NT2/D1 (cell line): ENCODE results near the gene DOCK3.

Experiments used
- YY1 ChIP-seq: IDR thresholded peaks from 2 replicates; pipeline ENCODE4 v1.6.1; 2011; ENCODE audit not compliant: insufficient read length, insufficient read depth
- ZNF274 ChIP-seq: IDR thresholded peaks from 2 replicates; pipeline ENCODE4 v1.6.1; 2011; ENCODE audit warnings: mild to moderate bottlenecking, low read depth, low read length

DNA sequence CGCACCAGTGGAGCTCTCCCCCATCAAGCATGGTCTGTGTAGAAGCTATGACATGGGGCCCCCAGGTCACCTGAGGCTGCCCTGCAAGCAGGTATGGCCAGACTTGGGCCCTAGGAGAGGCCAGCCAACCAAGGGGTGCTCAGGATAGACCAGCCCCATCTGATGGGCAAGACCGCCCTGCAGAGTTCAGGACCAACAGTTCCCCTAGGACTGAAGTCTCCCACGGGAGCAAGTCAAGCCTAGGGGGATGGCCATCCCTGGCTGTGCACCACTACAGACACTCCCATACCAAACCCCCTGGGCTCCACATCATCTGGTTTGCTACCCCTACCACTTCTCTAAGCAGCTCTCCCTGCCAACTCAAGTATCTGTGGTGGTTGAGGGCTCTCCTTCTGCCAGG is 568.2 kb downstream of the DOCK3 start:
- TF ChIP-seq ZNF274 (no peak), YY1 (no peak)
